DMS153 treated with DMSO at 0.1 percent for 48 hours (cell line): Measurements from ENCODE around the gene B3GLCT.

Experiments used
- DNase-seq: peaks from one replicate; lab custom pipeline; 2025; ENCODE audit not compliant: unreplicated experiment; lab: John Stamatoyannopoulos, UW

B3GLCT gene

GRCh38 chr13:31267126-31267784, 67.5 kb downstream of the B3GLCT start:
- no peak for DNase-seq

- no peak for DNase-seq
Measured at GRCh38 chr13:31274390-31274789, 74.6 kb downstream of the B3GLCT start.

GRCh38 chr13:31276421-31276820, 76.6 kb downstream of the B3GLCT start:
- DNase-seq: no peak

- DNase-seq: no peak
Measured at GRCh38 chr13:31278869-31279268, 79.1 kb downstream of the B3GLCT start.

GRCh38 chr13:31282741-31283455, 83.1 kb downstream of the B3GLCT start:
- DNase-seq: no peak

- no peak for DNase-seq
Measured at GRCh38 chr13:31286930-31287329, 87.2 kb downstream of the B3GLCT start.

GRCh38 chr13:31301119-31301518, 101.3 kb downstream of the B3GLCT start:
- no peak for DNase-seq

- DNase-seq: no peak
Measured at GRCh38 chr13:31310356-31310755, 110.6 kb downstream of the B3GLCT start.

- no peak for DNase-seq
Measured at GRCh38 chr13:31310786-31311185, 111.0 kb downstream of the B3GLCT start.

- DNase-seq: no peak
Measured at GRCh38 chr13:31311921-31312320, 112.1 kb downstream of the B3GLCT start.

- no peak for DNase-seq
Measured at GRCh38 chr13:31314961-31315360, 115.2 kb downstream of the B3GLCT start.

- no peak for DNase-seq
Measured at GRCh38 chr13:31320946-31321345, 121.2 kb downstream of the B3GLCT start.

- DNase-seq: no peak
Measured at GRCh38 chr13:31321457-31321856, 121.7 kb downstream of the B3GLCT start.

- DNase-seq: no peak
Measured at GRCh38 chr13:31322026-31322425, 122.3 kb downstream of the B3GLCT start.

- DNase-seq: no peak
Measured at GRCh38 chr13:31322702-31323405, 123.1 kb downstream of the B3GLCT start.

- DNase-seq: no peak
Measured at GRCh38 chr13:31327182-31327860, 127.5 kb downstream of the B3GLCT start.

- DNase-seq: no peak
Measured at GRCh38 chr13:31328549-31329235, 128.9 kb downstream of the B3GLCT start.

- no peak for DNase-seq
Measured at GRCh38 chr13:31330236-31330635, 130.5 kb downstream of the B3GLCT start.

GRCh38 chr13:31331068-31331467, 131.3 kb downstream of the B3GLCT start:
- no peak for DNase-seq

GRCh38 chr13:31334547-31334946, 134.8 kb downstream of the B3GLCT start:
- no peak for DNase-seq

- no peak for DNase-seq
Measured at GRCh38 chr13:31334994-31335557, 135.3 kb downstream of the B3GLCT start.
